Stimulated activated CD4-positive, alpha-beta T cell treated with anti-CD3 and anti-CD28 coated beads, Interleukin-4, amount 100 ng/mL, for 48 hours (primary cell): Measurements from ENCODE around the gene SLC66A2.

Experiments
- DNase-seq, 2 donors: peaks; one replicate each; pipeline ENCODE4 v3.0.0-alpha.2; 2020; ENCODE audit warnings: low read depth in 2 of 2

SLC66A2 gene

GRCh38 chr18:79937103-79937860 lies 14.2 kb downstream of the SLC66A2 start:
- no peak for DNase-seq

- no peak for DNase-seq
These were observed 14.8 kb downstream of the SLC66A2 start for GRCh38 chr18:79936641-79937040.

- DNase-seq: no peak
These were observed 15.5 kb downstream of the SLC66A2 start for GRCh38 chr18:79935925-79936324.

- DNase-seq: no peak
These were observed 16.0 kb downstream of the SLC66A2 start for GRCh38 chr18:79935499-79935898.

- DNase-seq: no peak
These were observed 16.4 kb downstream of the SLC66A2 start for GRCh38 chr18:79935098-79935480.

- no peak for DNase-seq
These were observed 16.9 kb downstream of the SLC66A2 start for GRCh38 chr18:79934311-79935097.

GRCh38 chr18:79933765-79934164 lies 17.7 kb downstream of the SLC66A2 start:
- DNase-seq: no peak

GRCh38 chr18:79932907-79933306 lies 18.5 kb downstream of the SLC66A2 start:
- DNase-seq: no peak

GRCh38 chr18:79931475-79931874 lies 20.0 kb downstream of the SLC66A2 start:
- DNase-seq: no peak

GRCh38 chr18:79930020-79930642 lies 21.3 kb downstream of the SLC66A2 start:
- no peak for DNase-seq

- DNase-seq: no peak
These were observed 22.9 kb downstream of the SLC66A2 start for GRCh38 chr18:79928563-79928960.

GRCh38 chr18:79927607-79928562 lies 23.6 kb downstream of the SLC66A2 start:
- no peak for DNase-seq

- DNase-seq: no peak
These were observed 24.5 kb downstream of the SLC66A2 start for GRCh38 chr18:79926715-79927606.

- no peak for DNase-seq
These were observed 25.1 kb downstream of the SLC66A2 start for GRCh38 chr18:79926306-79926705.

- DNase-seq: no peak
These were observed 26.4 kb downstream of the SLC66A2 start for GRCh38 chr18:79924814-79925731.

- DNase-seq: no peak
These were observed 27.4 kb downstream of the SLC66A2 start for GRCh38 chr18:79923896-79924585.

- no peak for DNase-seq
These were observed 28.5 kb downstream of the SLC66A2 start for GRCh38 chr18:79922971-79923411.
